ENCODE results near the gene AP4B1. TPM values are rescaled to one million over a fixed set of nuclear protein-coding genes. Genes with fewer than 3 reads are reported as not detected.

Gene AP4B1
- total and polyA plus RNA-seq, 2 of the 13 experiments (the other 11 are each of a cell fraction or from before 2014, with no cell fraction given), result 8.5 to 12.0 TPM

GRCh38 chr1:113904674-113905434 is at the start of gene AP4B1, which contains the start of gene DCLRE1B (continued):
- TF ChIP-seq CTCF (CRISPR knock-in tag; IDR thresholded peaks at IDR 0.05) (peak; percentile 94), ZBTB1 (CRISPR knock-in tag; IDR thresholded peaks at IDR 0.05; ENCODE audit: borderline replicate concordance) (no peak), ZIK1 (CRISPR knock-in tag; IDR thresholded peaks at IDR 0.05; ENCODE audit: borderline replicate concordance, low read depth) (0 out of 2 replicates have a peak, but pooled peaks have one; percentile 35), ZNF235 (CRISPR knock-in tag; IDR thresholded peaks at IDR 0.05; ENCODE audit: borderline replicate concordance) (0 out of 2 replicates have a peak, but pooled peaks have one; percentile 23), TAF15 (IDR thresholded peaks at IDR 0.05; ENCODE audit: low read depth, low read length, poor library complexity, severe bottlenecking) (peak; percentile 37), ZNF687 (CRISPR knock-in tag; IDR thresholded peaks at IDR 0.05) (peak; percentile 91), THAP9 (CRISPR knock-in tag; IDR thresholded peaks at IDR 0.05; ENCODE audit: borderline replicate concordance) (peak; percentile 100), THAP8 (CRISPR knock-in tag; IDR thresholded peaks at IDR 0.05; ENCODE audit: borderline replicate concordance) (peak; percentile 50; the same call in 1 of the 2 replicates), ZNF337 (CRISPR knock-in tag; IDR thresholded peaks at IDR 0.05; ENCODE audit: borderline replicate concordance, low read depth) (peak; percentile 88; the same call in 1 of the 2 replicates), SIX1 (CRISPR knock-in tag; IDR thresholded peaks at IDR 0.05; ENCODE audit: borderline replicate concordance) (no peak), NFYB (CRISPR knock-in tag; IDR thresholded peaks at IDR 0.05) (peak; percentile 77), PRDM10 (CRISPR knock-in tag; IDR thresholded peaks at IDR 0.05; ENCODE audit: low read depth) (peak; percentile 80), ZNF709 (CRISPR knock-in tag; IDR thresholded peaks at IDR 0.05) (peak; percentile 43; the same call in 1 of the 2 replicates)

Data from HepG2 (cell line).